GM12878 (cell line): ENCODE results near the gene KATNBL1. TPM values are rescaled to one million over a fixed set of nuclear protein-coding genes. Genes with fewer than 3 reads are reported as not detected.

Experiments
- ATAC-seq: fragments of 200-7000 bp; cut with Tn5 transposase; 3 replicates; pipeline ENCODE4 v1.9.1; 2020; ENCODE audit warnings: mild to moderate bottlenecking, moderate library complexity
- BruUV-seq: library from RNA; stranded (reverse); fragments of 400-500 nt; replicated peaks from 2 replicates; lab custom pipeline; 2021; lab: Mats Ljungman, UMichigan
- CTCF ChIA-PET: fragments of 300-600 bp; sonication (Branson Sonifier 250); formaldehyde crosslinking; extraction: SDS; loops from one replicate; lab custom pipeline; 2021; ENCODE audit warnings: inconsistent platforms; lab: Yijun Ruan, JAX
- POLR2A ChIA-PET: fragments of 350-600 bp; formaldehyde crosslinking; extraction: SDS; loops from one replicate; lab custom pipeline; 2021; ENCODE audit warnings: inconsistent platforms; lab: Charles Lee
- RAD21 ChIA-PET: fragments of 300-600 bp; sonication (Branson Sonifier 250); formaldehyde crosslinking; loops from one replicate; lab custom pipeline; 2023; ENCODE audit warnings: antibody characterized with exemption; ENCODE audit not compliant: unreplicated experiment; lab: Charles Lee
- SMC1A ChIA-PET: fragments of 300-600 bp; sonication (Branson Sonifier 250); formaldehyde crosslinking; loops from one replicate; lab custom pipeline; 2023; ENCODE audit not compliant: unreplicated experiment, uncharacterized antibody; lab: Charles Lee
- DNase-seq: peaks from one replicate; pipeline ENCODE4 v3.0.0-alpha.2; 2011; ENCODE audit warnings: low read depth, low spot score
- FAIRE-seq: peaks from 3 replicates; lab custom pipeline; 2011; peaks lifted over from hg19 to GRCh38; lab: Jason Lieb, UNC
- H2AFZ ChIP-seq: 2 replicates; pipeline ENCODE4 v1.6.0; 2011; ENCODE audit warnings: low read depth, low read length, control low read depth; ENCODE audit not compliant: control insufficient read depth
- H3K27ac ChIP-seq: 2 replicates; pipeline ENCODE4 v1.5.1; 2011; ENCODE audit warnings: control low read depth; ENCODE audit not compliant: control insufficient read depth, insufficient read depth
- H3K27me3 ChIP-seq, 2 experiments: replicated peaks in 1 of 2; 2 replicates each; pipeline versions ENCODE4 v1.6.0 to v1.6.1; 2011; ENCODE audit warnings: low read length in 1 of 2; ENCODE audit not compliant: control insufficient read depth in 2 of 2, insufficient read depth in 2 of 2
- H3K36me3 ChIP-seq, 2 experiments: 2 replicates each; pipeline ENCODE4 v1.5.1; 2011; ENCODE audit warnings: low read length in 1 of 2; ENCODE audit not compliant: control insufficient read depth in 2 of 2, insufficient read depth in 2 of 2
- H3K4me1 ChIP-seq: 2 replicates; pipeline ENCODE4 v1.6.1; 2011; ENCODE audit warnings: mild to moderate bottlenecking, low read length, moderate library complexity, mixed read lengths; ENCODE audit not compliant: control insufficient read depth, insufficient read depth
- H3K4me2 ChIP-seq: 2 replicates; pipeline ENCODE4 v1.6.0; 2011; ENCODE audit warnings: control low read depth; ENCODE audit not compliant: control insufficient read depth, insufficient read depth
- H3K4me3 ChIP-seq: fragments of 200-600 bp; sonication (generic); 2 replicates; pipeline ENCODE4 v1.5.1; 2016
- H3K79me2 ChIP-seq: 2 replicates; pipeline ENCODE4 v1.6.0; 2011; ENCODE audit warnings: low read length; ENCODE audit not compliant: control insufficient read depth, insufficient read depth
- H3K9ac ChIP-seq: 2 replicates; pipeline ENCODE4 v1.8.0; 2011; ENCODE audit warnings: low read length, control low read depth, mixed read lengths; ENCODE audit not compliant: control insufficient read depth, insufficient read depth
- H3K9me3 ChIP-seq: replicated peaks from 3 replicates; pipeline ENCODE4 v1.5.1; 2011; ENCODE audit warnings: mild to moderate bottlenecking, low read length; ENCODE audit not compliant: control insufficient read depth, insufficient read depth
- H4K20me1 ChIP-seq: 2 replicates; pipeline ENCODE4 v1.6.0; 2011; ENCODE audit not compliant: control insufficient read depth, insufficient read depth
- BRCA1 ChIP-seq: IDR thresholded peaks from 2 replicates; pipeline ENCODE4 v1.6.1; 2011; ENCODE audit warnings: low read depth, low read length, improper control_type of control experiment
- CHD2 ChIP-seq: IDR thresholded peaks from 2 replicates; pipeline ENCODE4 v1.6.1; 2011; ENCODE audit warnings: low read depth, low read length, improper control_type of control experiment, borderline replicate concordance
- EP300 ChIP-seq, 2 experiments: fragments of 150-350 bp in 1 of 2; IDR thresholded peaks; 2 replicates each; pipeline ENCODE4 v1.6.1; 2011 to 2012; ENCODE audit warnings: low read depth in 2 of 2, low read length in 2 of 2, borderline replicate concordance in 1 of 2, improper control_type of control experiment in 1 of 2, inconsistent platforms in 1 of 2; ENCODE audit not compliant: control insufficient read depth in 1 of 2
- EZH2 ChIP-seq: IDR thresholded peaks from 2 replicates; pipeline ENCODE4 v1.6.1; 2012; ENCODE audit warnings: low read depth, mild to moderate bottlenecking, control low read depth, inconsistent platforms, low read length, borderline replicate concordance; ENCODE audit not compliant: control insufficient read depth
- MEF2A ChIP-seq: IDR thresholded peaks from 2 replicates; pipeline ENCODE4 v1.6.1; 2011; ENCODE audit warnings: low read depth, mild to moderate bottlenecking, low read length, moderate library complexity; ENCODE audit not compliant: insufficient read depth
- PBX3 ChIP-seq: IDR thresholded peaks from 2 replicates; pipeline ENCODE4 v1.6.1; 2011; ENCODE audit warnings: mild to moderate bottlenecking, low read depth, low read length, moderate library complexity; ENCODE audit not compliant: insufficient replicate concordance
- RELB ChIP-seq: fragments of 450-650 bp; IDR thresholded peaks from 2 replicates; pipeline ENCODE4 v1.6.1; 2017; ENCODE audit warnings: low read depth, mild to moderate bottlenecking, moderate library complexity
- TBL1XR1 ChIP-seq: IDR thresholded peaks from 2 replicates; pipeline ENCODE4 v1.6.1; 2012; ENCODE audit warnings: low read depth, low read length, improper control_type of control experiment
- ZNF274 ChIP-seq: IDR thresholded peaks from one replicate; pipeline ENCODE4 v1.8.0; 2011; ENCODE audit not compliant: insufficient read length, insufficient read depth
- WGBS: methylation state at CpG from one replicate; pipeline ENCODE4 v1.1.6; 2016; ENCODE audit warnings: low lambda C conversion rate; ENCODE audit not compliant: insufficient replicate concordance, insufficient coverage; ENCODE audit errors: missing lambda C conversion rate; 5-methylcytosine and 5-hydroxymethylcytosine counted together
- in situ Hi-C: fragments of 300-500 bp; cut with MboI; formaldehyde crosslinking; loops from 9 replicates; pipeline ENCODE4 v1.14.3; 2018; ENCODE audit warnings: mixed read lengths
- intact Hi-C: fragments of 100-400 bp; cut with micrococcal nuclease; formaldehyde crosslinking; loops from one replicate; pipeline ENCODE4 v1.14.2; 2022; ENCODE audit not compliant: unreplicated experiment
- polyA plus RNA-seq, 11 experiments: library from polyadenylated mRNA; depleted of rRNA in 4 of 11; unstranded in 6 of 11; stranded (reverse) in 5 of 11; fragments of >200 nt; fragmentation: Nextera tagmentation in 4 of 11; fragmentation: Illumina TruSeq in 1 of 11; extraction: Ambion mirVana in 4 of 11; extraction: Trizol in 1 of 11; gene quantifications; 1 replicate in 1 of 11; 2 replicates in 10 of 11; pipeline versions ENCODE4 v1.2.1 to v1.2.3, GENCODE V29; 2011 to 2016; ENCODE audit warnings: inconsistent platforms in 2 of 11, missing spikeins in 2 of 11, low read depth in 1 of 11
- total RNA-seq, 4 experiments: library from RNA; depleted of rRNA in 3 of 4; stranded (reverse); fragments of >200 nt in 3 of 4; fragmentation: Illumina TruSeq in 1 of 4; extraction: Trizol in 1 of 4; gene quantifications; 2 replicates each; pipeline versions ENCODE4 v1.2.1 to v1.2.3, GENCODE V29; 2013 to 2021

The KATNBL1 gene
- total and polyA plus RNA-seq, 10 of the 15 experiments (the other 5 are each of a cell fraction or from before 2014, with no cell fraction given), result 7.8 to 58.8 (median 30.1) TPM

- CTCF ChIA-PET, result interaction anchor here (0.8 kb wide), 1 partner anchor 37 kb away, joined by 4 read pairs; no protein-coding TSS in a partner anchor
Measured at GRCh38 chr15:34132881-34133280, 77.0 kb downstream of the KATNBL1 start.

More at GRCh38 chr15:34132881-34133280, 77.0 kb downstream of the KATNBL1 start:
- no TSS peak for BruUV-seq
- Histone ChIP-seq H3K4me1 (no peaks in the 10 kb centered on the region), H3K9me3 (no peaks in the 10 kb centered on the region), H3K36me3 (no peaks in the 10 kb centered on the region), H3K27ac (no peak overlapping the region), H3K9ac (no peak overlapping the region), H3K27me3 (no peaks in the 10 kb centered on the region), H3K4me3 (no peak overlapping the region), H3K79me2 (no peaks in the 10 kb centered on the region), H3K4me2 (no peak overlapping the region), H2AFZ (no peak overlapping the region), H4K20me1 (no peaks in the 10 kb centered on the region)
- no peak for DNase-seq
- ChIA-PET RAD21 (no interaction called here), SMC1A (interaction anchor here (0.6 to 0.8 kb wide), 2 partner anchors 24 to 120 kb away, joined by 3 read pairs; no protein-coding TSS in a partner anchor), POLR2A (no interaction called here)
- in situ Hi-C loops (no loop called here), intact Hi-C loops (no loop called here)
- WGBS, result 96% methylated on average over 1 of the region's 1 CpG
- ATAC-seq, result no peak
- FAIRE-seq, result no peak
- TF ChIP-seq CHD2 (no peak), EP300 (IDR thresholded peaks at IDR 0.05; ENCODE audit: borderline replicate concordance in 1 of 2, control insufficient read depth in 1 of 2, low read depth in 2 of 2, low read length in 2 of 2) (no peak), TBL1XR1 (no peak), EZH2 (no peak), RELB (no peak), BRCA1 (no peak), ZNF274 (no peak), PBX3 (no peak), MEF2A (no peak)
